ENCODE measurements around the gene TRABD. TPM values are rescaled to one million over a fixed set of nuclear protein-coding genes. Genes with fewer than 3 reads are reported as not detected.

Gene TRABD
- total RNA-seq, 1 experiment from 2014 or later = 26.1 TPM

DNA sequence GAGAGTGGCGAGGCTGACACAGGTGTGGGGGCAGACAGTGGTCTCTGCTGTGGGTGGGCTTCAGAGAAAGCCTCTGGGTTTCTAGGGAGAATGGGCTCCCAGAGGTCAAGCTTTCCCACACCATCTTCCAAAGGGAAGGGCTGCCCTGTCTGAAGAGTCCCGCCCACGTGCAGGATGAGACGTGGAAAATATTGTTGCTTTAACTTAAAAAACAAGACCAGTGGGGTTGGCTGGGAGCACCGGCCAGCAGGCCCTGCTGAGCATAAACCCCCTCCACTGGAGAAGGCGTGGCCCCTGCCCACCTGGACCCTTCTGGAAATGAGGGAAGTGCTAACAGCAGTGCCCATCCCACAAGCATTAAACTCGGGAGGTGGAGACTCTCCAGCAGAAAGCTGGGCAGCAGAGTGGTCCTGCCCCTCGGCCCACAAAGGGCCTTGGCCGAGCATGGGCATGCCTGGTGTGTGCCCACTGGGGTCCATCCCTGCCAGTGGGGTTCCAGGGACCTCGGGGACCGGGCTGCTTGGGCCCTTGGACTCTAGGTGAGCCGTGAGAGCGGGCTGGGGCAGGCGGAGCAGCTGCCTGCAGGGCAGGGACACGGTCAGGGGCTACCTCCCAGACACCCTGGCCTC lies 30.5 kb downstream of the TRABD start:
- no peak for DNase-seq (ENCODE audit: extremely low read depth, low read depth)

GRCh38 chr22:50216684-50217520 lies 31.2 kb downstream of the TRABD start:
- DNase-seq (ENCODE audit: extremely low read depth, low read depth) = no peak

DNA sequence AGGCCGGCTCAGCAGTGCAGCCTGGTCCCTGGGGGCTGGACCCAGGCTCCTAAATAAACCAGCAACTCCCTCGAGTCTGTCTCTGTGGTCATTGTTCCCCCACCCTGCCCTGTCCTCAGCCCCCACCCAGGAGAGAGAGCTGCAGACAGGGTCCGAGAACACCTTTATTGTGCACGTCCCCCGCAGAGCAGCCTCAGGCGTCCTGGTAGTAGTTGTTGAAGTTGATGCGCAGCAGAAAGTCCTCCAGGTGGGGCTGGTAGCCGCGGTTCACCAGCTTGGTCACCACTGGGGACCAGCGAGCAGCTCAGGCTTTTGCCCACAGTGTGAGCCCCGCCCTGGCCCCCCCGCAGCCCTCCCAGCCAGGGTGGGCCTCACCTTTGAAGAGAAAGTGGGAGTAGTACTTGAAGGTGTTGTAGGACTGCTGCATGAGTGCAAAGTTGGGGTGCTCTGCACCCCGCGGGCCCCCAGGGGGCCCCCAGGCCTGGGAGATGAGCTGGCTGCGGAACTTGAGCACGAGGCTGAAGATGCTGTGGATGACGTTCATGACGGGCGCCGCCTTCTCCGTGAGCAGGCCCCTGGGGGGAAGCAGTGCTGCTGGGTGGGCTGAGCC lies 31.9 kb downstream of the TRABD start:
- no peak for DNase-seq (ENCODE audit: extremely low read depth, low read depth)

GRCh38 chr22:50218153-50218995 lies 32.7 kb downstream of the TRABD start:
- no peak for DNase-seq (ENCODE audit: extremely low read depth, low read depth)

GRCh38 chr22:50218996-50219727 lies 33.4 kb downstream of the TRABD start:
- DNase-seq (ENCODE audit: extremely low read depth, low read depth) = no peak

- DNase-seq (ENCODE audit: extremely low read depth, low read depth) = no peak
Measured at GRCh38 chr22:50219800-50220602, 34.3 kb downstream of the TRABD start.

DNA sequence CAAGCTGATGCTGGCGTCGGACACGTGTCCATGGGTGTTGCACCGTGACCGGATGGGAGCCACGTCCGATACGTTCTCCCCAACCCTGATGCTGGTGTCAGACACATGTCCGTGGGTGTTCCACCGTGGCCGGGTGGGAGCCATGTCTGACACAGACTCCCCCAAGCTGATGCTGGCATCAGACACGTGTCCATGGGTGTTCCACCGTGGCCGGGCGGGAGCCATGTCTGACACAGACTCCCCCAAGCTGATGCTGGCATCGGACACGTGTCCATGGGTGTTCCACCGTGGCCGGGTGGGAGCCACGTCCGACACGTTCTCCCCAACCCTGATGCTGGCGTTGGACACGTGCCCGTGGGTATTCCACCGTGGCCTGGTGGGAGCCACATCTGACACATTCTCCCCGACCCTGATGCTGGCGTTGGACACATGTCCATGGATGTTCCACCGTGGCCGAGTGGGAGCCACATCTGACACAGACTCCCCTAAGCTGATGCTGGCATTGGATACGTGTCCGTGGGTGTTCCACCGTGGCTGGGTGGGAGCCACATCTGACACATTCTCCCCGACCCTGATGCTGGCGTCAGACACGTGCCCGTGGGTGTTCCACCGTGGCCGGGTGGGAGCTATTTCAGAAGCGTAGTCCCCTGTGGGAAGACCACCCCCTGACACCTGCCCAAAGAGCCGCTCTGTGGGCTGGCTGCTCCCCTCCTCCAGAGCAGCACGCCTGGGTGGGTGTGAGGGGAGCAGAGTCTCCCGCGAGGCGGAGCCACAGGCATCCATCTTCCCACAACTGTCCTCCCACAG lies 35.1 kb downstream of the TRABD start:
- DNase-seq (ENCODE audit: extremely low read depth, low read depth) = no peak

GRCh38 chr22:50221410-50222300 lies 35.9 kb downstream of the TRABD start:
- no peak for DNase-seq (ENCODE audit: extremely low read depth, low read depth)

DNA sequence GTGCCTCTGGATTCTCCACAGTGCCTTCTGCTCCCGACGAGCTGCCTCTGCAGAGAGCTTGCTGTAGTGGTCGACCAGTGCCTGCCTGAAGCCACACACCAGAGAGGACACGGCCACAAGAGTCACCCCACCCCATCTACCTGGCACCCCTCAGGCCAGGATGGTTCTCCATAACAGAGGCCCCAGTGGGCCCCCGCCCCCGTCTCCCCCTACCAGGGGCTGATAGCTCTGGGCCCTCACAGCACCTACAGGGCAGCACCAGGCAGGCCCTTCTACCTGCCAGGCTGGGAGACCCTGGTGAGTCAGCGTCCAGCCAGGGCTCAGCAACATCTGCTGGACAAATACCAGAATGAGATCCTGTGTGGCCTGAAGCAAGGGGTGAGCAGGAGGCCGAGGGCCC lies 36.8 kb downstream of the TRABD start:
- no peak for DNase-seq (ENCODE audit: extremely low read depth, low read depth)

GRCh38 chr22:50224071-50224470 lies 38.4 kb downstream of the TRABD start:
- no peak for DNase-seq (ENCODE audit: extremely low read depth, low read depth)

GRCh38 chr22:50225200-50225969 lies 39.7 kb downstream of the TRABD start:
- DNase-seq (ENCODE audit: extremely low read depth, low read depth) = no peak

GRCh38 chr22:50226063-50226874 lies 40.6 kb downstream of the TRABD start:
- no peak for DNase-seq (ENCODE audit: extremely low read depth, low read depth)

DNA sequence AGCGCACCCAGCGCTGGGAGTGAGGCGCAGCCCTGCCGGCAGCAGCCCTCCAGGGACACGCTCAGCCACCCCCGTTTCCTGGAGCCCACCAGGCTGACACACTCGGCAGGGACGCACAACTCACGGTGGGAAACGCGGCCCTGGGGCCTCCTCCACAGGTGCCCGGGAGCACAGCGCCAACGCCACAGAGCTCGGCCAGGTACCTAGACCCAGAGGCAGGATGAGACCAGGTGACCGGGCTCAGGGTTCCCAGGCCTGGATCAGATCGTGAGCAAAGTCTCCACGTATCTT lies 41.1 kb downstream of the TRABD start:
- DNase-seq (ENCODE audit: extremely low read depth, low read depth) = no peak

GRCh38 chr22:50227579-50228215 lies 42.0 kb downstream of the TRABD start:
- no peak for DNase-seq (ENCODE audit: extremely low read depth, low read depth)

DNA sequence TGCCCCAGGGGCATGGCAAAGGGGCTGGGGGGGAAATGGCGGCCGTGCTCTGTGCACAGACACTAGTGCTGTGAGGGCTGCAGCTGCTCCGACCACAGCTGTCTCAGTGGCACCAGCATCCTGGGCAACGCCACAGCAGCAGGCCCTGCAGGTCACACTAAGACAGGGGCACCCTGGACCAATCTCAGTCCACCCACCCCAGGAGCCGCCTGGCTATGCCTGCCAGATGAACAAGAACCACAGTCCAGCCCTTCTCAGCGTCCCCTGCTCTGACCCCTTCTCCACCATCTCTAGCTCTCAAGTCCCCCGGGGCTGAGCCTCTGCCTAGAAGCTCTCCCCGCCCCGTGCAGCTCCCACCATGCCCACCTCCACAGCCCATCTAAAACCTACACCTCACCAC lies 42.7 kb downstream of the TRABD start:
- no peak for DNase-seq (ENCODE audit: extremely low read depth, low read depth)

DNA sequence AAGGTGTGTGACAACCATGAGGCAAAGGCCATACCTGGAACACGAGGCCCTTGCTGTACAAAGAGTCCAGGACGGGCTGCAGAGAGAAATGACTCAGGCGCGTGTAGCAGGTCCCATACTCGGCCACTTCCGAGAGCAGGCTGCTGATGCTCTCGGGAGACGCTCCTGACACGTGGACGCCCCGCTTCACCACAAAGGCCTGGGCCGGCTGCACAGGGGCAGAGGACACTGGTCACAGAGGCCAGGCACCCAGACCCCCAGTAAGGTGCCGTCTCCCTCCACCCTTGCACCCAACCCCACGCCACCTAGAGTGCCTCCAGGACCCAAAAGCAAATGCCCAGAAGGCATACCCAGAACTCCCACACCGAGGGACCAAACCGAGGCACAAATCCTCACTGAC lies 43.7 kb downstream of the TRABD start:
- no peak for DNase-seq (ENCODE audit: extremely low read depth, low read depth)

All from NCI-H460 (cell line).